Femur (tissue), 1 donor: ENCODE measurements around the gene ZBTB2.

Source experiments
- DNase-seq: peaks from one replicate; pipeline ENCODE4 v3.0.0-alpha.2; 2017

Gene ZBTB2

GRCh38 chr6:151391471-151392413 is at the start of gene ZBTB2:
Gene ZBTB2 (minus strand): TSS chr6:151391559. CDS start chr6:151373637, 17,922 bp downstream.
- DNase-seq, result peak; percentile 85

- no peak for DNase-seq
Measured at GRCh38 chr6:151440930-151441329, 49.6 kb upstream of the ZBTB2 start.

- DNase-seq, result no peak
Measured at GRCh38 chr6:151440498-151440897, 49.1 kb upstream of the ZBTB2 start.

- no peak for DNase-seq
Measured at GRCh38 chr6:151437401-151437800, 46.0 kb upstream of the ZBTB2 start.

- no peak for DNase-seq
Measured at GRCh38 chr6:151436802-151437201, 45.4 kb upstream of the ZBTB2 start.

- no peak for DNase-seq
Measured at GRCh38 chr6:151436300-151436699, 44.9 kb upstream of the ZBTB2 start.

- DNase-seq, result no peak
Measured at GRCh38 chr6:151434369-151434768, 43.0 kb upstream of the ZBTB2 start.

- no peak for DNase-seq
Measured at GRCh38 chr6:151432651-151433050, 41.3 kb upstream of the ZBTB2 start.

GRCh38 chr6:151431337-151431736 is 40.0 kb upstream of the ZBTB2 start:
- no peak for DNase-seq

GRCh38 chr6:151430886-151431285 is 39.5 kb upstream of the ZBTB2 start:
- DNase-seq, result no peak

GRCh38 chr6:151428093-151428735 is 36.9 kb upstream of the ZBTB2 start:
- no peak for DNase-seq

- DNase-seq, result no peak
Measured at GRCh38 chr6:151425561-151425960, 34.2 kb upstream of the ZBTB2 start.

- no peak for DNase-seq
Measured at GRCh38 chr6:151422981-151423380, 31.6 kb upstream of the ZBTB2 start.

GRCh38 chr6:151417477-151417876 is 26.1 kb upstream of the ZBTB2 start:
- DNase-seq, result no peak

- DNase-seq, result no peak
Measured at GRCh38 chr6:151414641-151415260, 23.4 kb upstream of the ZBTB2 start.

GRCh38 chr6:151413372-151414145 is 22.2 kb upstream of the ZBTB2 start:
- DNase-seq, result no peak

GRCh38 chr6:151412909-151413308 is 21.6 kb upstream of the ZBTB2 start:
- no peak for DNase-seq

- DNase-seq, result no peak
Measured at GRCh38 chr6:151409679-151410078, 18.3 kb upstream of the ZBTB2 start.

- no peak for DNase-seq
Measured at GRCh38 chr6:151409260-151409659, 17.9 kb upstream of the ZBTB2 start.

- DNase-seq, result no peak
Measured at GRCh38 chr6:151408858-151409257, 17.5 kb upstream of the ZBTB2 start.

GRCh38 chr6:151403919-151404308 is 12.6 kb upstream of the ZBTB2 start:
- DNase-seq, result no peak

- no peak for DNase-seq
Measured at GRCh38 chr6:151402228-151402627, 10.9 kb upstream of the ZBTB2 start.

GRCh38 chr6:151400473-151400872 is 9.1 kb upstream of the ZBTB2 start:
- no peak for DNase-seq
